BLaER1 (cell line): ENCODE measurements around the gene WSB1.
"Not testable (repeated sequence)": the region's sequence is repeated elsewhere in the genome, so short reads cannot be mapped to it uniquely, and the experiment has no call there.

Experiments used
- H3K27ac ChIP-seq: shearing (Covaris generic); formaldehyde crosslinking; 2 replicates; pipeline ENCODE4 v1.8.1; 2022
- H3K27me3 ChIP-seq: shearing (Covaris generic); formaldehyde crosslinking; 2 replicates; pipeline ENCODE4 v1.8.1; 2022
- H3K36me3 ChIP-seq: shearing (Covaris generic); formaldehyde crosslinking; 2 replicates; pipeline ENCODE4 v1.8.1; 2022
- H3K4me1 ChIP-seq: shearing (Covaris generic); formaldehyde crosslinking; 2 replicates; pipeline ENCODE4 v1.8.1; 2022
- H3K4me2 ChIP-seq: shearing (Covaris generic); formaldehyde crosslinking; 2 replicates; pipeline ENCODE4 v1.8.1; 2022
- H3K4me3 ChIP-seq: shearing (Covaris generic); formaldehyde crosslinking; 2 replicates; pipeline ENCODE4 v1.8.1; 2022
- H3K9ac ChIP-seq: shearing (Covaris generic); formaldehyde crosslinking; 2 replicates; pipeline ENCODE4 v1.8.1; 2022
- H3K9me3 ChIP-seq: shearing (Covaris generic); formaldehyde crosslinking; 2 replicates; pipeline ENCODE4 v1.8.1; 2022
- H4K20me1 ChIP-seq: shearing (Covaris generic); formaldehyde crosslinking; 2 replicates; pipeline ENCODE4 v1.8.1; 2022
- Cebpa-rat ChIP-seq: shearing (Covaris generic); IDR thresholded peaks from 2 replicates; pipeline ENCODE4 v1.8.1; 2022

Gene WSB1

DNA sequence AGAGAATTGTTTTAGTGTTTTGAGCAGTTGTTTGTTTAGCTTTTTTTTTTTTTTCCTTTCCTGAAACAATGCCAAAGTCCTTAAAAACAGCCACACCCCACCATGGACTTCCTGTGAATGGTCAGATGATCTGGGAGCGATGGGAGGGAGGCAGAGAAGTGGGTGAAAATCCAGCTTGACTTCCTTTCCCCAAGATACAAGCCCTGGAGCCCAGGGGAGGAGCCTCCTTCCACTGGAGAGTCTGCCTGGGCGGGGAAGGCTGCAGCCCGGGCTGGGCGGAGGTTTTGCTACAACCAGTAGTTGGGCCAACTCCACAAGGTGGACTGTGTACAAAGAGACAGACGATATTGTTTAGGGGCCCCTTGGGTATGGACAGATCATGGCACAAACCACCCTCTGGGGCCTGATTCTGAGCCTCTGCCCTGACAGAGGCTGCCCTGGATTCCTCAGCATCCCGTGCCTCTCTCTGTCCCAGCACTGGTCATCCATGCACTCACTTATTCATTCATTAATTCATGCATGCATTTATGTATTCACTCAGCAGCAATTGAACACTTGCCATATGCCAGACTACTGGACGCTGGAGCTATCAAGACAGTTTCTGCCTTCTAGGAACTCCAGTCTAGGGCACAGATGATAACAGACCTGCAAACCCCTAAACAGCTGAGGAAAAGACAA lies 29.8 kb downstream of the WSB1 start:
- Histone ChIP-seq H3K9ac (no peak overlapping the region), H4K20me1 (0 out of 2 replicates have a peak, but pooled peaks cover 6% of the 10 kb centered on the region), H3K4me1 (peaks cover 6% of the 10 kb centered on the region; the same call in 1 of the 2 replicates), H3K9me3 (no peaks in the 10 kb centered on the region; the same call in 1 of the 2 replicates), H3K4me3 (no peak overlapping the region), H3K27me3 (no peaks in the 10 kb centered on the region), H3K27ac (no peak overlapping the region), H3K36me3 (peaks cover 12% of the 10 kb centered on the region), H3K4me2 (no peak overlapping the region)
- no peak for TF ChIP-seq Cebpa-rat

DNA sequence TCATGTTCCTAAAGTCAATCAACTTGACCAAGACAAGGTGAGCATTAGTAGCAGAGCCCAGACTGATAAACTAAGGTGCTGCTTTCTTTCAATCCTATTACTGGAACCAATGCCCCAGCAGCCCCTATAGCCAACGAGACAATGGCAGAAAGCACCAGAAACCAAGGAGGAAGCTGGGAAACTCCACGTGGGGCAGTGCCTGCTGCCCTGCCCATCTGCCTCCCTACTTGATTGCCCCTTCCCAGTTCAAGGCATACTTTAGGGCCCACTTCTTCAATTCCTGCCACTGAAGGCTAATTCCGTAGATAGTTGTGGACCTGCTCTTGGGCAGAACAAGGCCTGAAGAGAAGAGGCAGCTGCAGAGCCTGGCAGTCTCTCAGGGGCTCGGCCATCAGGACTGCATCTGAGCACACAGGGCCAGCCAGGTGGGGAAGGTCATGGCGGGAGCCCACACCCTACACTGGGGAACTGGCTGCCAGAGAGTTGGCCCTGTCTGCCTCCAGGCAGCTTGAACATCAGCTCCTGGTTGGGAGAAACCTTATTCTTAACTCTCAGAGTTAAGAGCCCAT lies 30.9 kb downstream of the WSB1 start:
- Histone ChIP-seq H3K27me3 (no peaks in the 10 kb centered on the region), H3K9me3 (no peaks in the 10 kb centered on the region; the same call in 1 of the 2 replicates), H3K4me1 (peaks cover 6% of the 10 kb centered on the region; the same call in 1 of the 2 replicates), H3K27ac (no peak overlapping the region), H4K20me1 (0 out of 2 replicates have a peak, but pooled peaks cover 2% of the 10 kb centered on the region), H3K36me3 (0 out of 2 replicates have a peak, but pooled peaks cover under 1% of the 10 kb centered on the region), H3K4me3 (no peak overlapping the region), H3K9ac (no peak overlapping the region), H3K4me2 (no peak overlapping the region)
- no peak for TF ChIP-seq Cebpa-rat

DNA sequence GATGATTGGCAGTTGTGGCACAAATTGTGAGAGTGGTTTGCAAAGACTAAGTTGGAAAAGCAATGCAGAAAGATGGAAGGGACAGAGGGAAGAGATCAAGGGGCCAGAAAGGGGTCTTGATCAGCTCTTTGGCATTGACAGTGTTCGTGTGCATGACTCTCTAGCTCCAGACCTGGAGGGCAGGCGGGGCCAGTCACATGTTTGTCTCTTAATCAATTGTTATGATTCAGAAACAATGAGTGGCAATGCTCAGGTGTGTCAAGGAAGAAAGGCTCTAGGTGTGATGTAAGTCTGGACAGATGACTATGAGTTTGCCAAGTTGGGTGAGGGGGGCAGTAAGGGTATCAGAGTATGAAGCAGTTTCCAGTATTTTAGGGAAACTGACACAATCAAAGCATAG lies 32.1 kb downstream of the WSB1 start:
- H3K4me1 ChIP-seq: peaks cover 6% of the 10 kb centered on the region; the same call in 1 of the 2 replicates
- no peaks in the 10 kb centered on the region; the same call in 1 of the 2 replicates for H3K9me3 ChIP-seq
- H3K4me2 ChIP-seq: no peak overlapping the region
- H3K36me3 ChIP-seq: no peaks in the 10 kb centered on the region
- no peak overlapping the region for H3K27ac ChIP-seq
- H3K9ac ChIP-seq: no peak overlapping the region
- no peak for TF ChIP-seq Cebpa-rat
- H3K4me3 ChIP-seq: no peak overlapping the region
- no peaks in the 10 kb centered on the region for H4K20me1 ChIP-seq
- no peaks in the 10 kb centered on the region for H3K27me3 ChIP-seq

DNA sequence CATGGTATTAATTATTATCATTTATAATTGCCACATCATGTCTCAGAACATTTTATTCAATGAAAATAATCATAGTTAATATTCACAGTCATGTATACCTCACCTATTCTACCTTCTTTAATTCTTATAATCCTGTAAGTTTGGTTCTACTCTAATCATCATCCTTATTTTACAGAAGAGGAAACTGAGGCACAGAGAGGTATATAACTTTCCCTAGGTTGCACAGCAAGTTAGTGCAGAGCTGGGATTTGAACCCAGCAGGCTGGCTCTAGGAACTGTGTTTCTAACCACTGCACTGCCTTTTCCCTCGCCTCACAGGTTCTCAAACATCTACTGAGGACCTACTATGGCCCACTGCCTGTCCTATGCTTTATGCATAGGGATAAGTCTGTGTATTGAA lies 32.7 kb downstream of the WSB1 start:
- H3K4me1 ChIP-seq: peaks cover 11% of the 10 kb centered on the region
- H3K27ac ChIP-seq: no peak overlapping the region
- H3K36me3 ChIP-seq: no peaks in the 10 kb centered on the region
- no peak overlapping the region for H3K4me3 ChIP-seq
- H3K9me3 ChIP-seq: no peaks in the 10 kb centered on the region; the same call in 1 of the 2 replicates
- no peak overlapping the region for H3K9ac ChIP-seq
- H3K4me2 ChIP-seq: no peak overlapping the region
- H4K20me1 ChIP-seq: no peaks in the 10 kb centered on the region
- no peaks in the 10 kb centered on the region for H3K27me3 ChIP-seq
- no peak for TF ChIP-seq Cebpa-rat

DNA sequence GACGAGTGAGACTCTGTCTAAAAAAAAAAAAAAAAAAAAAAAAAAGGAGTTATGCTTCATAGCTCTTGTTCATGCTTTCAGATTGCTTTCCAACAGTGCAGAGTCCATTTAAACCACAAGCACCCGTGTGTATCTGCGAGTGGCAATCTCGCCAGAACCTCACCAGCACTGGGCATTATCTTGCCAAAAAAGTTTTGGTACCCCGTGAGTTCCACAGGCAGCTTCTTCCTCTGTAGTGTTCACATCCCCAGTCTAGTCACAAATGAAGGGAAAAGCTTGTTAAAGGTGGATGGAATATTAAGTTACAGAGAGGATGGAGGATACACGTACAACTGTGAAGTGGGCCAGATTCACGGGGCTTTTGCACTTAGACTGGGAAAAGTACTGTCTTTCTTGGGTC lies 33.5 kb downstream of the WSB1 start:
- no peak overlapping the region for H3K27ac ChIP-seq
- no peaks in the 10 kb centered on the region for H3K27me3 ChIP-seq
- H3K9ac ChIP-seq: no peak overlapping the region
- H3K4me1 ChIP-seq: peaks cover 19% of the 10 kb centered on the region
- no peaks in the 10 kb centered on the region for H4K20me1 ChIP-seq
- no peaks in the 10 kb centered on the region for H3K36me3 ChIP-seq
- no peak overlapping the region for H3K4me2 ChIP-seq
- no peak for TF ChIP-seq Cebpa-rat
- H3K9me3 ChIP-seq: no peaks in the 10 kb centered on the region; the same call in 1 of the 2 replicates
- no peak overlapping the region for H3K4me3 ChIP-seq

DNA sequence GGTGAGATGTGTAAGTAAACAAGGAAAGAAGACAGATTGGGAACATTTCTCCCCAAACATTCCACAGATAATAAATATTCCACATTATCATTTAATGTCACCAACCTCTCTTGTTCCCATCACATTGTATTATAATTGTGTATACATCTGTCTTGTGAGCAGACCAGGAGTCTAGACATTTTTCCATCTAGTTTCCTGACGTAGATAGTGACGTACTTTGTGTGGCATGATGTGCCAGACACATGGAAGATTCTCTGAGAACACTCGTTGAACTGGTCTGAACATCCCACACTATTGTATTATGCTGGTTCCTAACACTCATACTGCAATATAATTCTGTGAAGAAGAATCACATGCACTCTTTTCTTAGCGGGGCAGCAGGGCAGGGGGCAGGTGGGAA lies 34.0 kb downstream of the WSB1 start:
- Histone ChIP-seq H3K36me3 (no peaks in the 10 kb centered on the region), H4K20me1 (no peaks in the 10 kb centered on the region), H3K27me3 (no peaks in the 10 kb centered on the region), H3K27ac (no peak overlapping the region), H3K4me3 (no peak overlapping the region), H3K4me1 (peaks cover 23% of the 10 kb centered on the region), H3K9ac (no peak overlapping the region), H3K4me2 (no peak overlapping the region), H3K9me3 (no peaks in the 10 kb centered on the region; the same call in 1 of the 2 replicates)
- TF ChIP-seq Cebpa-rat: no peak

DNA sequence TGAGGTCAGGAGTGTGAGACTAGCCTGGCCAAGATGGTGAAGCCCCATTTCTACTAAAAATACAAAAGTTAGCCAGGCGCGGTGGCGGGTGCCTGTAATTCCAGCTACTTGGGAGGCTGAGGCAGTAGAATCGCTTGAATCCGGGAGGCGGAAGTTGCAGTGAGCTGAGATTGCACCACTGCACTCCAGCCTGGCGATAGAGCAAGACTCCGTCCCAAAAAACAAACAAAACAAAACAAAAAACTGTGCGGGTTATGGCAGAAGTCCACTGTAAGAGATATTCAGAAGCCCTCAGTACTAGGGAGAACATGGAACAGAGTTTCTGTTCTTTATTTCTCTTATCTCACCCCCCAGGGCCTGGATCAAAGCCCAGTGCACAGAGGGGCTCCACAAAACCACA lies 34.8 kb downstream of the WSB1 start:
- H3K4me2 ChIP-seq, H3K27ac ChIP-seq, H4K20me1 ChIP-seq, H3K9ac ChIP-seq, H3K9me3 ChIP-seq, H3K4me3 ChIP-seq, H3K27me3 ChIP-seq, H3K36me3 ChIP-seq: not testable (repeated sequence)
- H3K4me1 ChIP-seq: peaks cover 25% of the 10 kb centered on the region

DNA sequence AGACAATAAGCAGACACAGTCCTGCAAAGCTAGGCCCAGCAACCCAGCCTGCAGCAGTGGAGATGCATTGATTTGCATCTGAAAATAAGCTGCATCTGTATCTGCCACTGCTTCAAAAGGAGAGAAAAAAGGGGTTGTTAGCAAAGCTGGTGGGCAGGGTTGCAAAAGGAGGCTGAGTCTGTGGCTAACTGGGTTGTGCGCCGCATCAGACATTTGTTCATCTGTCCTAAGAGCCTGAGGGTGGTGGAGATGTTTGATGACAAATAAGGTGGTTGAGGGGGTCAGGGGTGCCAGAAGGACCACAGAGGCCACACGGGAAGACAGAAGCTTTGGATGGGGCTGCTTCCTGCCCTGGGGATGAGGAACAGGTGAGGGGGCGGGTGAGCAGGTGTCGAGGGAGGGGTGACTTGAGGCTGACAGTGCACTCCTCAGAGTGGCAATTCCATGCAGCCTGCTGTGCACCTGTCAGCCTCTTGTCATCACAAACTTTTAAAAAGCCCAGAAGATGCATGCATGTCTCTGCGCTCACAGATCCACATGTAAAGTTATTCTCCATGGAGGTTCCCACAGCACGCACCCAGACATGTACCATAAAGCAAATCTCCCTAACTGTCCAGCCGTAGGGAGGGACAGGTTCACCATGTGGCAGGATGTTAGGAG lies 35.4 kb downstream of the WSB1 start:
- no peak overlapping the region for H3K27ac ChIP-seq
- no peaks in the 10 kb centered on the region; the same call in 1 of the 2 replicates for H3K9me3 ChIP-seq
- H3K4me1 ChIP-seq: peaks cover 30% of the 10 kb centered on the region
- TF ChIP-seq Cebpa-rat: no peak
- H3K27me3 ChIP-seq: no peaks in the 10 kb centered on the region
- no peaks in the 10 kb centered on the region for H3K36me3 ChIP-seq
- no peak overlapping the region for H3K9ac ChIP-seq
- no peak overlapping the region for H3K4me2 ChIP-seq
- no peaks in the 10 kb centered on the region for H4K20me1 ChIP-seq
- H3K4me3 ChIP-seq: no peak overlapping the region

DNA sequence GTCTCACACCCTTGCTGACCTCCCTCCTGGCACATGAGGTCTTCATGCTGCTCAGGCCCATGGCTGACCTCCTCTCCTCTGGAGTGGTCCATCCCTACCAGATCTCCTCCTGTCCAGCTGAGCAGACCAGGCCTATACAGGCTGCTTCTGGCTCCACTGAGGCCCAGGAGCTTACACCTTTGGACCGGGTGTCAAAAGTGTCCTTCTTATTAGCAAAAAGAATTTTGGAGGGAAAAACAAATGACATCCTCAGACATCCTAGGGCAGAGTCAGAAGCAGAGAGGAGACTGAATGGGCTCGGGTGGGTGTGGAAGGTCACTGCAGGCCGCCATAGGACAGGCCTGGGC lies 38.1 kb downstream of the WSB1 start:
- no peaks in the 10 kb centered on the region; the same call in 1 of the 2 replicates for H3K9me3 ChIP-seq
- no peaks in the 10 kb centered on the region for H3K36me3 ChIP-seq
- peak overlapping the region; percentile 76; the same call in 1 of the 2 replicates for H3K9ac ChIP-seq
- TF ChIP-seq Cebpa-rat: no peak
- no peaks in the 10 kb centered on the region for H3K27me3 ChIP-seq
- peak overlapping the region; percentile 61 for H3K27ac ChIP-seq
- peak overlapping the region; percentile 67; the same call in 1 of the 2 replicates for H3K4me3 ChIP-seq
- H3K4me2 ChIP-seq: peak overlapping the region; percentile 82
- H4K20me1 ChIP-seq: no peaks in the 10 kb centered on the region
- peaks cover 32% of the 10 kb centered on the region for H3K4me1 ChIP-seq
